Mesothelial cell of epicardium (in vitro differentiated cells): ENCODE results near the gene ASB15. TPM values are rescaled to one million over a fixed set of nuclear protein-coding genes. Genes with fewer than 3 reads are reported as not detected.
"Not testable (repeated sequence)": the region's sequence is repeated elsewhere in the genome, so short reads cannot be mapped to it uniquely, and the experiment has no call there.

Experiments used
- DNase-seq, 2 experiments: peaks; one replicate each; pipeline ENCODE4 v3.0.0; 2021; ENCODE audit warnings: low spot score in 2 of 2; ENCODE audit not compliant: unreplicated experiment in 2 of 2
- H3K27ac Mint-ChIP-seq: 2 replicates; pipeline ENCODE4 v1.8.0; 2021; ENCODE audit warnings: mixed read lengths
- H3K27me3 Mint-ChIP-seq: 2 replicates; pipeline ENCODE4 v1.8.0; 2021; ENCODE audit warnings: low read depth, mixed read lengths
- H3K36me3 Mint-ChIP-seq: 2 replicates; pipeline ENCODE4 v1.8.0; 2021; ENCODE audit warnings: mixed read lengths
- H3K4me1 Mint-ChIP-seq: 2 replicates; pipeline ENCODE4 v1.8.0; 2021; ENCODE audit warnings: mixed read lengths
- H3K4me3 Mint-ChIP-seq: 2 replicates; pipeline ENCODE4 v1.8.0; 2021; ENCODE audit warnings: mild to moderate bottlenecking, moderate library complexity, mixed read lengths
- H3K9me3 Mint-ChIP-seq: 2 replicates; pipeline ENCODE4 v1.8.0; 2021; ENCODE audit warnings: mixed read lengths
- CTCF ChIP-seq: fragments of 200-600 bp; sonication (generic); IDR thresholded peaks from one replicate; pipeline ENCODE4 v1.5.0; 2021; ENCODE audit warnings: antibody characterized with exemption; ENCODE audit not compliant: unreplicated experiment
- total RNA-seq: library from RNA; stranded (reverse); gene quantifications from 3 replicates; pipeline ENCODE4 v1.2.1, GENCODE V29; 2021

Gene ASB15
- total RNA-seq, 1 donor from 2014 or later, result not detected

GRCh38 chr7:123628829-123629228, 27.2 kb downstream of the ASB15 start:
- DNase-seq, result no peak
- Mint-ChIP-seq H3K27ac (no peak overlapping the region), H3K4me3 (no peak overlapping the region), H3K9me3 (no peaks in the 10 kb centered on the region), H3K27me3 (no peaks in the 10 kb centered on the region), H3K36me3 (no peaks in the 10 kb centered on the region), H3K4me1 (peaks cover 6% of the 10 kb centered on the region)
- no peak for TF ChIP-seq CTCF

- H3K27me3 Mint-ChIP-seq, result no peaks in the 10 kb centered on the region
- TF ChIP-seq CTCF, result no peak
- H3K4me3 Mint-ChIP-seq, result no peak overlapping the region
- H3K4me1 Mint-ChIP-seq, result peaks cover 6% of the 10 kb centered on the region
- H3K9me3 Mint-ChIP-seq, result no peaks in the 10 kb centered on the region
- no peak overlapping the region for H3K27ac Mint-ChIP-seq
- no peak for DNase-seq
- no peaks in the 10 kb centered on the region for H3K36me3 Mint-ChIP-seq
Observed at GRCh38 chr7:123629281-123629680, 27.7 kb downstream of the ASB15 start.

- Mint-ChIP-seq H3K36me3 (no peaks in the 10 kb centered on the region), H3K9me3 (no peaks in the 10 kb centered on the region), H3K27ac (no peak overlapping the region), H3K4me3 (no peak overlapping the region), H3K4me1 (peaks cover 14% of the 10 kb centered on the region), H3K27me3 (no peaks in the 10 kb centered on the region)
- DNase-seq, result no peak
- no peak for TF ChIP-seq CTCF
Observed at GRCh38 chr7:123632808-123633207, 31.2 kb downstream of the ASB15 start.

GRCh38 chr7:123633553-123633952, 31.9 kb downstream of the ASB15 start:
- no peak for TF ChIP-seq CTCF
- H3K4me1 Mint-ChIP-seq, result peaks cover 19% of the 10 kb centered on the region
- no peak overlapping the region for H3K4me3 Mint-ChIP-seq
- H3K27me3 Mint-ChIP-seq, result no peaks in the 10 kb centered on the region
- peaks cover 1% of the 10 kb centered on the region for H3K9me3 Mint-ChIP-seq
- H3K36me3 Mint-ChIP-seq, result no peaks in the 10 kb centered on the region
- H3K27ac Mint-ChIP-seq, result no peak overlapping the region
- no peak for DNase-seq

- peaks cover 19% of the 10 kb centered on the region for H3K4me1 Mint-ChIP-seq
- not testable (repeated sequence) for H3K27ac Mint-ChIP-seq, H3K36me3 Mint-ChIP-seq, H3K9me3 Mint-ChIP-seq, H3K27me3 Mint-ChIP-seq, DNase-seq, H3K4me3 Mint-ChIP-seq
Observed at GRCh38 chr7:123634011-123634573, 32.5 kb downstream of the ASB15 start.

- H3K9me3 Mint-ChIP-seq, result peaks cover 3% of the 10 kb centered on the region
- H3K27me3 Mint-ChIP-seq, result no peaks in the 10 kb centered on the region
- peak; percentile 30 for TF ChIP-seq CTCF
- no peaks in the 10 kb centered on the region for H3K36me3 Mint-ChIP-seq
- no peak overlapping the region for H3K27ac Mint-ChIP-seq
- H3K4me3 Mint-ChIP-seq, result no peak overlapping the region
- no peak for DNase-seq
- H3K4me1 Mint-ChIP-seq, result peaks cover 19% of the 10 kb centered on the region
Observed at GRCh38 chr7:123635551-123636359, 34.1 kb downstream of the ASB15 start.
